GM12892 (cell line): ENCODE results near the gene TRAF7.

Experiments used
- POLR2A ChIP-seq: IDR thresholded peaks from 2 replicates; pipeline ENCODE4 v1.6.1; 2011; ENCODE audit warnings: low read depth, low read length, control low read depth
- POLR2AphosphoS5 ChIP-seq: IDR thresholded peaks from 2 replicates; pipeline ENCODE4 v1.6.1; 2011; ENCODE audit warnings: low read depth, low read length, control low read depth

- TF ChIP-seq POLR2AphosphoS5 (no peak), POLR2A (no peak)
Measured at GRCh38 chr16:2179576-2179975, 24.0 kb downstream of the TRAF7 start.
